Fibroblast of skin of right biceps (primary cell): Measurements from ENCODE around the gene DNAJC5G.
"Not testable (repeated sequence)": the region's sequence is repeated elsewhere in the genome, so short reads cannot be mapped to it uniquely, and the experiment has no call there.

Experiments used
- DNase-seq: peaks from one replicate; pipeline ENCODE4 v3.0.0-alpha.2; 2013

The DNAJC5G gene

GRCh38 chr2:27312152-27312551 lies 36.9 kb downstream of the DNAJC5G start:
- no peak for DNase-seq

- no peak for DNase-seq
Observed at GRCh38 chr2:27313882-27314645, 38.8 kb downstream of the DNAJC5G start.

- no peak for DNase-seq
Observed at GRCh38 chr2:27314709-27315108, 39.5 kb downstream of the DNAJC5G start.

GRCh38 chr2:27315122-27315521 lies 39.9 kb downstream of the DNAJC5G start:
- no peak for DNase-seq

GRCh38 chr2:27316655-27317412 lies 41.6 kb downstream of the DNAJC5G start:
- DNase-seq = no peak

- DNase-seq = not testable (repeated sequence)
Observed at GRCh38 chr2:27319839-27320238, 44.6 kb downstream of the DNAJC5G start.

- peak; percentile 97 for DNase-seq
Observed at GRCh38 chr2:27320958-27321543, 45.8 kb downstream of the DNAJC5G start.

- DNase-seq = no peak
Observed at GRCh38 chr2:27322301-27322765, 47.1 kb downstream of the DNAJC5G start.

GRCh38 chr2:27322766-27323595 lies 47.7 kb downstream of the DNAJC5G start, which contains the start of gene MPV17:
Gene MPV17, minus strand, starts transcription at chr2:27323097. Its CDS starts 580 bp downstream, at chr2:27322517.
- peak; percentile 90 for DNase-seq

- DNase-seq = peak; percentile 15
Observed at GRCh38 chr2:27323596-27324285, 48.5 kb downstream of the DNAJC5G start.

- no peak for DNase-seq
Observed at GRCh38 chr2:27324720-27325119, 49.5 kb downstream of the DNAJC5G start.
